ENCODE data around the gene SCT.
"Not testable (repeated sequence)": the region's sequence is repeated elsewhere in the genome, so short reads cannot be mapped to it uniquely, and the experiment has no call there.

DNA sequence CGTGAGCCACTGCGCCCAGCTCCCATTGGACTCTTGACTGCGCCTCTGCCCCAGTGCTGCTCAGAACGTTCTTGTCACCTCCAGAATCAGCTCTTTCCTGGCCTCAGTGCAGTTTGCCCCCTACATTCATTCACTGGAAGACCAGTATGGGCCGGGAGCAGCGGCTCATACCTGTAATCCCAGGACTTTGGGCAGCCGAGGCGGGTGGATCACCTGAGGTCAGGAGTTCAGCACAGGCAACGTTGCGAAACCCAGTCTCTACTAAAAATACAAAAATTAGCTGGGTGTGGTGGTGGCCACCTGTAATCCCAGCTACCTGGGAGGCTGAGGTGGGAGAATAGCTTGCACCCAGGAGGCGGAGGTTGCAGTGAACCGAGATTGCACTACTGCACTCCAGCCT, 27.5 kb upstream of the SCT start:
- TF ChIP-seq YY1 (IDR thresholded peaks at IDR 0.05; ENCODE audit: insufficient read depth, insufficient read length); SUZ12 (IDR thresholded peaks at IDR 0.05; ENCODE audit: extremely low read depth, insufficient read depth, insufficient read length): not testable (repeated sequence)

All from NT2/D1 (cell line).